ENCODE measurements around the gene ZP3.
"Not testable (repeated sequence)": the region's sequence is repeated elsewhere in the genome, so short reads cannot be mapped to it uniquely, and the experiment has no call there.

The ZP3 gene

GRCh38 chr7:76403780-76404494, 20.8 kb upstream of the ZP3 start:
- DNase-seq (ENCODE audit: low read depth in 2 of 3, low spot score in 2 of 3), result no peak

GRCh38 chr7:76405738-76406137, 19.0 kb upstream of the ZP3 start:
- DNase-seq (ENCODE audit: low read depth in 2 of 3, low spot score in 2 of 3), result no peak

GRCh38 chr7:76407718-76408117, 17.0 kb upstream of the ZP3 start:
- no peak for DNase-seq (ENCODE audit: low read depth in 2 of 3, low spot score in 2 of 3)

GRCh38 chr7:76408121-76408560, 16.6 kb upstream of the ZP3 start:
- DNase-seq (ENCODE audit: low read depth in 2 of 3, low spot score in 2 of 3), result no peak

DNA sequence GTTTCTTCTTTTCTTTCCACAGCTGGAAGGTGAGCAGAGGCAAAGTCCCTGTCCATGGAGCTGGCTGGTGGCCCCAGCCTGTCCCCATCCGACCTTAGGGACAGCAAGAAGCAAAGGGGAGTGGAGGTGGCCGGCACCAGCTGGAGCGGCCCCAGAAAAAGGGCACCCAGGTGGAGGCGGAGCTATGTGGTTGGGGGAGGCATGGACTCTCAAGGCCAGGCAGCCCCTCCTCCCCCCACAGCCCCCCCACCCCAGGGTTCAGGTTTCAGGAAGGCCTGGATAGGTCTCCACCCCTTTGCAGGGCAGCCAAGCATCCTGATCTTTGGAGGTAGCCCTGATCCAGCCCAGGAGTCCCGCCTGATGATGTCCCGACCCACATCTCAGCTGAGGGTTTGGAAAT, 15.2 kb upstream of the ZP3 start, which contains the start of gene SSC4D:
TSS of gene SSC4D (minus strand) at position 161 of the 400 bp plus-strand sequence. CDS start 5,258 bp downstream, outside the sequence.
- DNase-seq (ENCODE audit: low read depth in 2 of 3, low spot score in 2 of 3), result no peak

DNA sequence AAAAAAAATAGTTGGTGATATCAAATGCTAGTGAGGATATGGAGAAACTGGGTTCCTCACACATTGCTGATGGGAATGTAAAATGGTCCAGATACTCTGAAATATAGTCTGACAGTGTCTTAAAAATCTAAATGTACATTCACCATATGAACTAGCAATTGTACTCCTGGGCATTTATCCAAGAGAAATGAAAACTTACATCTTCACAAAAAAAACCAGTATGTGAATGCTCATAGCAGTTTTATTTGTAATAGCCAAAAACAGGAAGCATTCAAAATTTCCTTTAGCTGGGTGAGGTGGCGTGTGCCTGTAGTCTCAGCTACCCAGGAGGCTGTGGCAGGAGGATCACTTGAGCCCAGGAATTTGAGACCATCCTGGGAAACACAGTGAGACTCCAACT, 13.1 kb upstream of the ZP3 start:
- no peak for DNase-seq (ENCODE audit: low read depth in 2 of 3, low spot score in 2 of 3)

DNA sequence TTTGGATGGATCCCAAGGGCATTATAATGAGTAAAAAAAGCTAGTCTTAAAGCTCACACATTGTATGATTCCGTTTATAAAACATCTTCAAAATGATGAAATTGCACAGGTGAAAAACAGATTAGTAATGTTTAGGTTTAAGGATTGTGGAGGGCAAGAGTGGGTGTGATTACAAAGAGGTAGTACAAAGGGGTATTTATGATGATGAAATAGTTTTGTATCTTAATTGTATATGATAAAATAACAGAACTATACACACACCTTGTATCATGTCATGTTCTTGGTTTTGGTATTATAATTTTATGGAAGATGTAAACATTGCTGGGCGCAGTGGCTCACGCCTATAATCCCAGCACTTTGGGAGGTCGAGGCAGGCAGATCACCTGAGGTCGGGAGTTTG, 12.5 kb upstream of the ZP3 start:
- no peak for DNase-seq (ENCODE audit: low read depth in 2 of 3, low spot score in 2 of 3)

DNA sequence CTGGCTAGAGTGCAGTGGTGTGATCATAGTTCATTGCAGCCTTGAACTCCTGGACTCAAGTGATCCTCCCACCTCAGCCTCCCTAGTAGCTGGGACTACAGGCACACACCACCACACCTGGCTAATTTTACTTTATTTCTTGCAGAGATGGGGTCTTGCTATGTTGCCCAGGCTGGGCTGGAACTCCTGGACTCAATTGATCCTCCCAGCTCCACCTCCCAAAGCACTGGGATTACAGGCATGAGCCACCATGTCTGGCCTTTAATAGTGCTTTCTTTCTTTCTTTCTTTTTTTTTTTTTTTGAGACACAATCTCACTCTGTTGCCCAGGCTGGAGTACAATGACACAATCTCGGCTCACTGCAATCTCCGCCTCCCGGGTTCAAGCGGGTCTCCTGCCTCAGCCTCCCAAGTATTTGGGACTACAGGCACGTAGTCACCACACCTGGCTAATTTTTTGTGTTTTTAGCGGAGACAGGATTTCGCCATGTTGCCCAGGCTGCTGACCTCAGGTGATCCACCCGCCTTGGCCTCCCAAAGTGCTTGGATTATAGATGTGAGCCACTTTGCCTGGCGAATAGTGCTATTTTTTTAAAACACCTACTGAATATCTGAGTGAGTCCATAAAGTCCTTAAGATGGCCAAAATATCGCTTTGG, 7.0 kb upstream of the ZP3 start:
- DNase-seq (ENCODE audit: low read depth in 2 of 3, low spot score in 2 of 3), result not testable (repeated sequence)

GRCh38 chr7:76421097-76421496, 3.7 kb upstream of the ZP3 start:
- DNase-seq (ENCODE audit: low read depth in 2 of 3, low spot score in 2 of 3), result not testable (repeated sequence)

GRCh38 chr7:76423666-76424412, 911 bp upstream of the ZP3 start:
- no peak for DNase-seq (ENCODE audit: low read depth in 2 of 3, low spot score in 2 of 3)

GRCh38 chr7:76425156-76425555, 406 bp downstream of the ZP3 start:
- DNase-seq (ENCODE audit: low read depth in 2 of 3, low spot score in 2 of 3), result no peak

DNA sequence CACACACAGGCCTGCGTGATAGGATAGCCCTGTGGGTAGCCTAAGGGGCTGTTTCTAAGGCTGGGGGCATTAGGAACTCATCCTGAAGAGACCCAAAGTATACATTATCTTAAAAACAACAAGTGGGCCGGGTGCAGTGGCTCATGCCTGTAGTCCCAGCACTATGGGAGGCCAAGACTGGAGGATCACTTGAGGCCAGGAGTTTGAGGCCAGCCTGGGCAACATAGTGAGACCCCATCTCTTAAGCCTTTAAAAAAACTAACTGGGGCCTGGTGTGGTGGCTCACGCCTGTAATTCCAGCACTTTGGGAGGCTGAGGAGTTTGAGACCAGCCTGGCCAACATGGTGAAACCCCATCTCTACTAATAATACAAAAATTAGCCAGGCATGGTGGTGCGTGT, 808 bp downstream of the ZP3 start:
- DNase-seq (ENCODE audit: low read depth in 2 of 3, low spot score in 2 of 3), result not testable (repeated sequence)

DNA sequence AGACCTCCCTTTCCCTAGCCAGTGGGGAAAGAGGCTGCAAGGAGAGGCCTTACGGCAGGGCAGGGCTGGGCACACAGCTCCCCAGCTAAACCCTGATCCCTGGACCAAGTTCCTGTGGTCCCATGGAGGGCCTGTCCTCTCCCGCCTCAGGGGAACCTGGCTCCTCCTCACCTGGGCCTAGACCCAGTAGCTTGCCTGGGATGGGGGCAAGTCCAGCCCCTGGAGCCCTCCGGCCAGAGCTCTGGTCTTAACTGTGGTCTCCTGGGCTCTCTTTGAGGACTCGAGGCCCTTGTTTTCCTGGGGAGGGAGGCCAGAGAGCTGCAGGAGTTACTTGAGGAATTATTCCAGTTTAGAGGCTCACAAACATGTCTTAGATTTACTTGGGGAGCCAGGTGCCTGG, 1.5 kb downstream of the ZP3 start:
- DNase-seq (ENCODE audit: low read depth in 2 of 3, low spot score in 2 of 3), result no peak

DNA sequence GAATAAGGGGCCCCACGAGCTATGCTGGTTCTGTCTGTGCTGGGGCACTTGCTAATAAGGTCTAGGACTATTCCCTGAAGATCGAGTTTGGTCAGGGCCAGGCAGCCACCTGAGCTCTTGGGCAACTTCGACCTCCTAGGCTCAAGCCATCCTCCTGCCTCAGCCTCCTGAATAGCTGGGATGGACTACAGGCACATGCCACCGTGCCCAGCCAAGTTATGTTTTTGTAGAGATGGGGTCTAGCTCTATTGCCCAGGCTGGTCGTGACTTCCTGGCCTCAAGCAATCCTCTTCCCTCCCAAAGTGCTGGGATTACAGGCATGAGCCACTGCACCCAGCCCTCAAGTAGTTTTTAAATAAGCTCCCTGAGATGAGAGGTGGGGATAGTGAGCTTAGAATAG, 2.9 kb downstream of the ZP3 start:
- DNase-seq (ENCODE audit: low read depth in 2 of 3, low spot score in 2 of 3), result no peak

DNA sequence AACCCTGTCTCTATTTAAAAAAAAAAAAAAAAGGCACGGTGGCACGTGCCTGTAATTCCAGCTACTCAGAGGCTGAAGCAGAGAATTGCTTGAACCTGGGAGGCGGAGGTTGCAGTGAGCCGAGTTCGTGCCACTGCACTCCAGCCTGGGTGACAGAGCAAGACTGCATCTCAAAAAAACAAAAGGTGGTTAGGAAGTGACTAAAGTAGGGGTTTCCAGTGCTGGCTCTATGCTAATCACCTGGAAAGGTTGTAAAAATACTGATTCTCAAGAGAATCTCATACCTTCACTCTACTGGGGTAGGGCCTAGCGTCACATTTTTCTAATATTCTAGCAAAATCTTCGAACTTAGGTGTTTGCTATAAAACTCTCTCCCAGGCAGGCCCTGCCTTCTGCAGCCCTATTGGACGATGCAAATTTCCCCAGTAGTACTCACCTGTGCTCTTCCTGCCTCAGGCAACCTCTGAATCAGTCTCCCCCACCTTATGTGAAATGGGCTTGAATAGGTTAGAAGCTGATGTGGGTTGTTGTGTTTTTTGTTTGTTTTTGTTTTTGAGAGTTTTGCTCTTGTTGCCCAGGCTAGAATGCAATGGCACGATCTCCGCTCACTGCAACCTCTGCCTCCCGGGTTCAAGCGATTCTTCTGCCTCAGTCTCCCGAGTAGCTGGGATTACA, 3.5 kb downstream of the ZP3 start:
- DNase-seq (ENCODE audit: low read depth in 2 of 3, low spot score in 2 of 3), result no peak

DNA sequence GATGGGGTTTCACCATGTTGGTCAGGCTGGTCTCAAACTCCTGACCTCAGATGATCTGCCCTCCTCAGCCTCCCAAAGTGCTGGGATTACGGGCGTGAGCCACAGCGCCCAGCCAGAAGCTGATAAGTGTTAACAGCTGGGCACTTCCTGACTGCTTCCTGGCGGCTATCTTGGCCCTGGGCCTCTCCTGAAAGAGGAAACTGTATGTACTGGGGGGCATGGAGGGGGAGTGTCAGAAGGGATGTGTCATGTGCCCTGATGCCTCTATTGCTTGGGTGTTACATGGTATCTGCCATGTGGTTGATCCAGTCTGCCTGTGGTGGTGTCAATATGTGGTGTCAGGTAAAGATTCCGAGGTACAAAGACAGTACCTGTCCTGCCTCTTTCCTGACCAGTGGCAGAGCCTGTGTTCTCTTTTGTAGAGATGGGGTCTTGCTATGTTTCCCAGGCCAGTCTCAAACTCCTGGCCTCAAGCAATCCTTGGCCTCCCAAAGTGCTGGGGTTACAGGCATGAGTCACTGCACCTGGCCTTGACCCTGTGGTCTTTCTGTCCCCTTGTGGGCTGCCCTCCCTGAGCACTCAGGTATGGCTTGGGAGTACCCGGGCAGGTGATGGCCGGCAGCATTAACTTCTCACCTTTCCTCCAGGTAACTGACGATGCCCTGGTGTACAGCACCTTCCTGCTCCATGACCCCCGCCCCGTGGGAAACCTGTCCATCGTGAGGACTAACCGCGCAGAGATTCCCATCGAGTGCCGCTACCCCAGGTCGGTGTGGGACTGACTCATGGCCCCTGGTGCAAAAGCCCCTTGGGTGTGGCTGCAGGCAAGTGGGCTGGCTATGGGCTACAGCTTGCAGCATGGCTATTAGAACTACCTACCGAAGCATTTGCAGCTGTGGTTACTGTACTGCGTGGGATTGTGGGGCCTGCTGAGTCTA, 4.4 kb downstream of the ZP3 start:
- no peak for DNase-seq (ENCODE audit: low read depth in 2 of 3, low spot score in 2 of 3)

DNA sequence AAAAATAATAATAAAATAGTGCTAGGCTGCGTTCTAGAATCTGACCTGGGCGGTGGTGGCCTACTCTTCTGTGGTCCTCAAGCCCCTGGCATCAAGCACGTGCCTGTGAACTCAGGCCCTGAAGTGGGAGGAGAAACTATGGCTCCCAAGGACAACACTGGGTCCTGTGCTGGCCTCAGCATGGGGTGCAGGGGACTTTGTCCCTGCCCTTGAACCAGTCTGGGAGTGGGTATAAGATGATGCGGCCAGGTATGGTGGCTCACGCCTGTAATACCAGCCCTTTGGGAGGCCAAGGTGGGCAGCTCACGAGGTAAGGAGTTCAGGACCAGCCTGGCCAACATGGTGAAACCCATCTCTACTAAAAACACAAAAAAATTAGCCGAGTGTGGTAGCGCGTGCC, 5.5 kb downstream of the ZP3 start:
- no peak for DNase-seq (ENCODE audit: low read depth in 2 of 3, low spot score in 2 of 3)

GRCh38 chr7:76430836-76431235, 6.1 kb downstream of the ZP3 start:
- DNase-seq (ENCODE audit: low read depth in 2 of 3, low spot score in 2 of 3), result no peak

DNA sequence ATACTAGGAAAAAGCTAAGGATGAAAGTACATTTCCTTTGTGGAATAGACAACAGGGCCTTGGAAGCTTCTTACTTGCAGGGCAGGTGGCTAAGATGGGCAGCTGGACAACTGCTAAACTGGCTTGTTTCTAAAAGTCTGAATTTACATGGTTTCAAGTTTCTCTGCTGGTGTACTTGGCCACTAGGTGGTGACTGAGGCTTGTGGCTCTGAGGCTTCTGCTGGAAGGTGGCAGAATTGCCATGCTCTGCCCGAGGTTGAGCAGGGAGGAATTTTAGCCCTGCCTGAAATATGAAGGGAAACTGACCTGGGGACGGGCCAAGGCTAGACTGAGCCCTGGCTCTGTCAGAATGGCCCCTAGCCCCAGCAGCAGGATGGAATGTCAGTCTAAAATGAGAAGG, 13.1 kb downstream of the ZP3 start:
- peak in 1 of 3 experiments; percentile 12 for DNase-seq (ENCODE audit: low read depth in 2 of 3, low spot score in 2 of 3)

DNA sequence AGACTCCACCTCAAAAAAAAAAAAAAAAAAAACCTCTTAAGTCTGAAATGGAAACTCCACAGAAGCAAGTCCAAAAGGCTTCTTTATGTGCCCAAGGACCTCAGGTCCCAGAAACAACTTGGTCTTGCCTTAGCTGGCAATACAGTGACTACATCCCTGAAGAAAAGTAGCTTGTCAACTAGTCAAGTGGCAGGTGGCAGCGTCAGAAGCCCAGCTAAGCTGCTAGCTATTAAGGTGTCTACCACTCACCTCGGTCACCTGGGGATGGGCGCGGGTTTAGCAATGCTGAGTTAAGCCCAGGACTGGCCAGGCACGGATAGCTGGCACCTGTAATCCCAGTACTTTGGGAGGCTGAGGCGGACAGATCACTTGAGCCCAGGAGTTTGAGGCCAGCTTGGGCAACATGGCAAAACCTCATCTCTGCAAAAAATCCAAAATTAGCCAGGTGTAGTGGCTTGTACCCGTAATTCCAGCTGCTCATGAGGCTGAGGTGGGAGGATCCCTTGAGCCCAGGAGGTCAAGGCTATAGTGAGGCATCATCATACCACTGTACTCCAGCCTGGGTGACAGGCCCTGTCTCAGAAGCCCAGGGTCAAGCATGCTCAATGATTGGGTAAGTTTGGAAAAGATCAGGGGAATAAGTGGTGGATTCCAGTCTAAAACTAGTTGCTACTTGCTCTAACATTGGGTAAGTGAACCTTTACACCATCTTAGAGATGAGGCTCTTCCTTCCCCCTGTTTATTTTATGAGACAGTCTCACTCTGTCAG, 14.6 kb downstream of the ZP3 start:
- not testable (repeated sequence) for DNase-seq (ENCODE audit: low read depth in 2 of 3, low spot score in 2 of 3)
